GM10248 (cell line): ENCODE results near the gene ANXA8.

ENCODE experiments used
- CTCF ChIA-PET: fragments of 300-600 bp; sonication (Branson Sonifier 250); formaldehyde crosslinking; extraction: SDS; loops from one replicate; lab custom pipeline; 2021; ENCODE audit warnings: antibody characterized with exemption; lab: Yijun Ruan, JAX
- POLR2A ChIA-PET: fragments of 350-650 bp; sonication (Branson Sonifier 250); formaldehyde crosslinking; extraction: SDS; loops from one replicate; lab custom pipeline; 2020; ENCODE audit warnings: antibody characterized with exemption; lab: Yijun Ruan, JAX
- DNase-seq: peaks from one replicate; pipeline ENCODE4 v3.0.0; 2012; ENCODE audit errors: extremely low spot score
- TF ChIP-seq, protein P1 (sequence below): IDR thresholded peaks from 2 replicates; pipeline ENCODE4 v1.5.1; 2012; ENCODE audit warnings: mild to moderate bottlenecking, low read depth; ENCODE audit errors: extremely low read depth, missing control alignments, control extremely low read depth

ANXA8 gene

DNA sequence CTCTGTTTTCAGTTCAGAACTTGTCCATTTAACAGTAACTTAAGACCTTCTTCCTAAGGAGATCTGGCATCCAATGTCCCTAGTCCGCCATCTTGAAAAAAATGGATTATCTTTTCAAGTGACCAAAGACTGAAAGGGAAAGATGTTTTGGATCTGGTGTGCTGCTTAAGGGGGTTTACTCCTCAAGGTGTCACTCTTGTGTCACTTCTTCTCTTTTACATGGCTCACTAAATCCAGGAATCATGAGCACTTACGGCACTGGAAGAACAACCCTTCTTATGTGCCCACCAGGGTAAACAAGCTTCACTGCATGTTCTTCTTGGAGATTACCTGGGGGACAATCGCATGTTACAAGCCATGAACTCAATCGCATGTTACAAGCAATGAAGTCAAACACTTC is 43.7 kb downstream of the ANXA8 start:
- no peak for DNase-seq
- TF ChIP-seq, protein P1, sequence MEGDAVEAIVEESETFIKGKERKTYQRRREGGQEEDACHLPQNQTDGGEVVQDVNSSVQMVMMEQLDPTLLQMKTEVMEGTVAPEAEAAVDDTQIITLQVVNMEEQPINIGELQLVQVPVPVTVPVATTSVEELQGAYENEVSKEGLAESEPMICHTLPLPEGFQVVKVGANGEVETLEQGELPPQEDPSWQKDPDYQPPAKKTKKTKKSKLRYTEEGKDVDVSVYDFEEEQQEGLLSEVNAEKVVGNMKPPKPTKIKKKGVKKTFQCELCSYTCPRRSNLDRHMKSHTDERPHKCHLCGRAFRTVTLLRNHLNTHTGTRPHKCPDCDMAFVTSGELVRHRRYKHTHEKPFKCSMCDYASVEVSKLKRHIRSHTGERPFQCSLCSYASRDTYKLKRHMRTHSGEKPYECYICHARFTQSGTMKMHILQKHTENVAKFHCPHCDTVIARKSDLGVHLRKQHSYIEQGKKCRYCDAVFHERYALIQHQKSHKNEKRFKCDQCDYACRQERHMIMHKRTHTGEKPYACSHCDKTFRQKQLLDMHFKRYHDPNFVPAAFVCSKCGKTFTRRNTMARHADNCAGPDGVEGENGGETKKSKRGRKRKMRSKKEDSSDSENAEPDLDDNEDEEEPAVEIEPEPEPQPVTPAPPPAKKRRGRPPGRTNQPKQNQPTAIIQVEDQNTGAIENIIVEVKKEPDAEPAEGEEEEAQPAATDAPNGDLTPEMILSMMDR = no peak
- ChIA-PET CTCF (no interaction called here), POLR2A (no interaction called here)

GRCh38 chr10:47438857-47439474 is 44.9 kb downstream of the ANXA8 start:
- TF ChIP-seq, protein P1 = no peak
- DNase-seq = no peak
- POLR2A ChIA-PET = no interaction called here
- CTCF ChIA-PET = no interaction called here

DNA sequence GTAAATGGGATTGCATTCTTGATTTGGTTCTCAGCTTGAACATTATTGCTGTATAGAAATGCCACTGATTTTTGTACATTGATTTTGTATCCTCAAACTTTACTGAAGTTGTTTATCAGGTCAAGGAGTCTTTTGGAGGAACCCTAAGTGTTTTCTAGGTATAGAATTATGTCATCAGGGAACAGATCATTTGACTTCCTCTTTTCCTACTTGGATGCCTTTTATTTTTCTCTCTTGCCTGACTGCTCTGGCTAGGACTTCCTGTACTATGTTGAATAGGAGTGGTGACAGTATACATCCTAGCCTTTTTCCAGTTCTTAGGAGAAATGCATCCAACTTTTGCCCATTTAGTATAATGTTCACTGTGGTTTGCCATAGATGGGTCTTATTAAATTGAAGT is 48.8 kb downstream of the ANXA8 start:
- ChIA-PET CTCF (interaction anchor here (1.3 kb wide), 1 partner anchor 13 kb away, joined by 3 read pairs; no protein-coding TSS in a partner anchor), POLR2A (no interaction called here)
- TF ChIP-seq, protein P1 = no peak
- no peak for DNase-seq

GRCh38 chr10:47425813-47426419 is 58.0 kb downstream of the ANXA8 start:
- no peak for DNase-seq
- TF ChIP-seq, protein P1 = no peak
- CTCF ChIA-PET = no interaction called here
- POLR2A ChIA-PET = no interaction called here

DNA sequence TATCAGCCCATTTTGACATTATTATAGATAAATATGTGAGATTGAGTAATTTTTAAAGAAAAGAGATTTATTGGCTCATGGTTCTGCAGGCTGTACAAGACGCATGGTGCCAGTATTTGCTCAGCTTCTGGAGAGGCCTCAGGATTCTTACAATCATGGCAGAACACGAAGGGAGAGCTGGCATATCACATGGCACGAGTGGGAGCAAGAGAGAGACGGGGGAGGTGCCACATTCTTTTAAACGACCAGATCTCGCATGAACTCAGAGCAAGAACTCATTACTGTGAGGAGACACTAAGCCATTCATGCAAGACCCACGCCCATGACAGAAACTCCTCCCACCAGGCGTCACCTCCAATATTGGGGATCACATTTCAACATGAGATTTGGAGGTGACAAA is 59.7 kb downstream of the ANXA8 start:
- TF ChIP-seq, protein P1 = no peak
- POLR2A ChIA-PET = no interaction called here
- no peak for DNase-seq
- CTCF ChIA-PET = no interaction called here

DNA sequence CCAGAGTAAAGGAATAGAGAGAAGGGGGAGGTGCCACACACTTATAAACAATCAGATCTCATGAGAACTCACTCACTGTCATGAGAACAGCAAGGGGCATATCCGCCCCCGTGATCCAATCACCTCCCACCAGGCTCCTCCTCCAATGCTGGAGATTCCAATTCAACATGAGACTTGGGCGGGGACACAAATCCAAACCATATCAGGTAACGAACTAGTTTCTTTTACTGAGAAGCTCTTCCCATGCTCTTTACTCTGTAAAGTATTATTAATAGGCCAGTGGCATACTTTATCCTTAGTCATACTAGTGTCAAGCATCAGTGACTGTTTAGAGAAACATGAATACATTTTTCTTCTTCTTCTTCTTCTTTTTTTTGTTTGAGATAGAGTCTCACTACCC is 60.4 kb downstream of the ANXA8 start:
- no peak for DNase-seq
- ChIA-PET POLR2A (no interaction called here), CTCF (no interaction called here)
- TF ChIP-seq, protein P1 = no peak
